Lower leg skin (tissue), 3 donors: ENCODE data around the gene TMUB2.

Source experiments
- POLR2A ChIP-seq, 2 donors: fragments of 450-650 bp; IDR thresholded peaks; one replicate each; pipeline ENCODE4 v1.6.1; 2016 to 2017; ENCODE audit warnings: antibody characterized with exemption in 2 of 2, mild to moderate bottlenecking in 1 of 2, moderate library complexity in 1 of 2
- TF ChIP-seq, protein P1 (sequence below), 3 donors: fragments of 450-650 bp; IDR thresholded peaks; one replicate each; pipeline ENCODE4 v1.5.1; 2016; ENCODE audit warnings: antibody characterized with exemption in 3 of 3, mild to moderate bottlenecking in 3 of 3, moderate library complexity in 2 of 3

DNA sequence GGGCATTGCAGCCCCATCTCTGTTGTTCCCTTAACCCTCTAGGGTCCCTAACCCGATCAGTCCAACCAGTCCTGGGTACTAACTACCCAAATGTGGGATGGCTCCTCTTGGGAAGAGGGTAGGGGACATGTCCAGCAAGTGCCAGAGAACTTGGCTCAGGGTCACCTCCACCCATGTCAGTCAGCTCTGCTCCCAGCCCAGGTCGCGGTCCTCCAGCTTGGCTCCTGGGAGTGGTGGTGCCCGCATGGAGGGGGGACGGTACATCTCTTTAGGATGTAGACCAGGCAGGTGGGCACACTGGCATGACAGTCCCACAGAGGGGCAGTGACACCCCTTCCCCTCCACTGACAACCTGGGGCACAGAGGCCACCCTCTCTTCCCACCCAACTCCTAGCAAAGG is 6.0 kb downstream of the TMUB2 start:
- TF ChIP-seq, protein P1, sequence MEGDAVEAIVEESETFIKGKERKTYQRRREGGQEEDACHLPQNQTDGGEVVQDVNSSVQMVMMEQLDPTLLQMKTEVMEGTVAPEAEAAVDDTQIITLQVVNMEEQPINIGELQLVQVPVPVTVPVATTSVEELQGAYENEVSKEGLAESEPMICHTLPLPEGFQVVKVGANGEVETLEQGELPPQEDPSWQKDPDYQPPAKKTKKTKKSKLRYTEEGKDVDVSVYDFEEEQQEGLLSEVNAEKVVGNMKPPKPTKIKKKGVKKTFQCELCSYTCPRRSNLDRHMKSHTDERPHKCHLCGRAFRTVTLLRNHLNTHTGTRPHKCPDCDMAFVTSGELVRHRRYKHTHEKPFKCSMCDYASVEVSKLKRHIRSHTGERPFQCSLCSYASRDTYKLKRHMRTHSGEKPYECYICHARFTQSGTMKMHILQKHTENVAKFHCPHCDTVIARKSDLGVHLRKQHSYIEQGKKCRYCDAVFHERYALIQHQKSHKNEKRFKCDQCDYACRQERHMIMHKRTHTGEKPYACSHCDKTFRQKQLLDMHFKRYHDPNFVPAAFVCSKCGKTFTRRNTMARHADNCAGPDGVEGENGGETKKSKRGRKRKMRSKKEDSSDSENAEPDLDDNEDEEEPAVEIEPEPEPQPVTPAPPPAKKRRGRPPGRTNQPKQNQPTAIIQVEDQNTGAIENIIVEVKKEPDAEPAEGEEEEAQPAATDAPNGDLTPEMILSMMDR (IDR thresholded peaks at IDR 0.05), result no peak
- no peak for TF ChIP-seq POLR2A (IDR thresholded peaks at IDR 0.05)
